HEK293T (cell line): ENCODE measurements around the gene WNT2B.

Experiments
- CTBP1 ChIP-seq: fragments of 450-650 bp; IDR thresholded peaks from 2 replicates; pipeline ENCODE4 v1.6.1; 2016; ENCODE audit warnings: borderline replicate concordance
- HDGF ChIP-seq: fragments of 450-650 bp; IDR thresholded peaks from 2 replicates; pipeline ENCODE4 v1.6.1; 2017; ENCODE audit warnings: antibody characterized with exemption, borderline replicate concordance
- NFRKB ChIP-seq: fragments of 450-650 bp; IDR thresholded peaks from 2 replicates; pipeline ENCODE4 v1.6.1; 2016; ENCODE audit warnings: mild to moderate bottlenecking, moderate library complexity
- SP1 ChIP-seq: fragments of 450-650 bp; IDR thresholded peaks from 2 replicates; pipeline ENCODE4 v1.6.1; 2017
- TARDBP ChIP-seq: fragments of 450-650 bp; IDR thresholded peaks from 2 replicates; pipeline ENCODE4 v1.6.1; 2016
- TF ChIP-seq, protein P1 (sequence below): fragments of 450-650 bp; IDR thresholded peaks from 2 replicates; pipeline ENCODE4 v1.6.1; 2016

DNA sequence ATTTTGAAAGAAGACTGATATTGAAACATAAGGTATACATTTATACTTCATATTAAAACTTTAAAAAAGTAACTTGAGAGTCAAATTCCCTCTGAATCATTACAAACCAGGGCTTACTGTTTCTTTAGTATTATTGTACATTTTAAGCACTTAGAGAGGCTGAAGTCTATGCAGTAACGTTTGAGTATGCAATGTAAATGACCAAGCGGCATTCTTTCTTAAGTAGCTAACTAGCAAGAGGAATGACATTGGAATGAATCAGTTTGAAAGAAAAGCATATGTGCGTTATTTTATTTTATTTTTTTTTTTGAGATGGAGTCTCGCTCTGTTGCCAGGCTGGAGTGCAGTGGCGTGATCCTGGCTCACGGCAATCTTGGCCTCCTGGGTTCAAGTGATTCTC lies 24.3 kb downstream of the WNT2B start:
- TF ChIP-seq HDGF (no peak), SP1 (no peak), NFRKB (no peak), TARDBP (no peak), CTBP1 (no peak)
- TF ChIP-seq, protein P1, sequence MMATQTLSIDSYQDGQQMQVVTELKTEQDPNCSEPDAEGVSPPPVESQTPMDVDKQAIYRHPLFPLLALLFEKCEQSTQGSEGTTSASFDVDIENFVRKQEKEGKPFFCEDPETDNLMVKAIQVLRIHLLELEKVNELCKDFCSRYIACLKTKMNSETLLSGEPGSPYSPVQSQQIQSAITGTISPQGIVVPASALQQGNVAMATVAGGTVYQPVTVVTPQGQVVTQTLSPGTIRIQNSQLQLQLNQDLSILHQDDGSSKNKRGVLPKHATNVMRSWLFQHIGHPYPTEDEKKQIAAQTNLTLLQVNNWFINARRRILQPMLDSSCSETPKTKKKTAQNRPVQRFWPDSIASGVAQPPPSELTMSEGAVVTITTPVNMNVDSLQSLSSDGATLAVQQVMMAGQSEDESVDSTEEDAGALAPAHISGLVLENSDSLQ = no peak
